ENCODE results near the gene OGDHL. TPM values are rescaled to one million over a fixed set of nuclear protein-coding genes. Genes with fewer than 3 reads are reported as not detected.
A peak's percentile ranks its signal among the peaks of the same experiment; 100 is the strongest.
"Not testable (repeated sequence)": the region's sequence is repeated elsewhere in the genome, so short reads cannot be mapped to it uniquely, and the experiment has no call there.

OGDHL gene
- total RNA-seq, 1 experiment from 2014 or later = 2.6 TPM

DNA sequence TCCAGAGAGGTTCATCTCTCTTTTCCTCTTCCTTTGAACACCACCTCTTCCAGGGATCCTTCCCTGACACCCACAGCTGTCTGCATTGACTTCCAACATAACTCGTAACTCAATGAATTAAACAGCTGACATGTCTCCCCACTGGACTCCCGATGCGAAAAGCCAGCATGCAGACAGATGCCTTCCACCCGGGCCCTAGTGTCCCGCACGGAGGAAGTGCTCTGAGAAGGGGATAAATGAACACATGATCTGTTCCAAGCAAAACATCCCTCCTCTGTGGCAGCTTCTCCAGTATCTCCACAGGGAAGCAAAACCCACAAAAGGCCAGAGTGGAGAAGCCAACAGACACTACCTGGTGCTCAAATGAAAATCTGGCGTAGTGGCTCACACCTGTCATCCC, 28.3 kb downstream of the OGDHL start:
- POLR2A ChIA-PET (ENCODE audit: unreplicated experiment) = no interaction called here
- CTCF ChIA-PET = no interaction called here
- intact Hi-C loops (cut with micrococcal nuclease) = no loop called here

GRCh38 chr10:49726593-49726992, 35.5 kb downstream of the OGDHL start:
- intact Hi-C loops (cut with micrococcal nuclease) = no loop called here
- no peak overlapping the region for H2AFZ ChIP-seq (ENCODE audit: low read length)
- DNase-seq (no peak), ATAC-seq (no peak)
- no TSS peak for BruUV-seq (replicated peaks)
- H3K4me1 ChIP-seq (ENCODE audit: insufficient read depth, low read length) = no peaks in the 10 kb centered on the region
- no peaks in the 10 kb centered on the region for H3K79me2 ChIP-seq (ENCODE audit: low read length)
- no peak overlapping the region for H3K27ac ChIP-seq (ENCODE audit: low read length)
- no peaks in the 10 kb centered on the region for H4K20me1 ChIP-seq (ENCODE audit: low read length)
- H3F3A ChIP-seq (ENCODE audit: low read length, unreplicated experiment) = no peaks in the 10 kb centered on the region
- TF ChIP-seq EZH2 (IDR thresholded peaks at IDR 0.05; ENCODE audit: low read length, unreplicated experiment) (no peak), CTCF (conservative IDR thresholded peaks at IDR 0.05; ENCODE audit: low read depth, low read length) (no peak), EZH2phosphoT487 (IDR thresholded peaks at IDR 0.05; ENCODE audit: borderline replicate concordance, low read length) (no peak)
- no peaks in the 10 kb centered on the region for H3K9me2 ChIP-seq (replicated peaks; ENCODE audit: low read length)
- H3K4me2 ChIP-seq (ENCODE audit: low read length) = no peak overlapping the region
- CTCF ChIA-PET = no interaction called here
- no peak overlapping the region for H3K9ac ChIP-seq (ENCODE audit: low read length)
- POLR2A ChIA-PET (ENCODE audit: unreplicated experiment) = no interaction called here
- peaks cover 21% of the 10 kb centered on the region for H3K27me3 ChIP-seq (ENCODE audit: low read length)
- no peaks in the 10 kb centered on the region for H3K36me3 ChIP-seq (ENCODE audit: low read depth, low read length)
- H3K4me3 ChIP-seq (ENCODE audit: low read length) = no peak overlapping the region
- H3K9me3 ChIP-seq (ENCODE audit: low read length) = no peaks in the 10 kb centered on the region

More for the DNA sequence above, 28.3 kb downstream of the OGDHL start:
- Histone ChIP-seq H2AFZ (ENCODE audit: low read length) (no peak overlapping the region), H4K20me1 (ENCODE audit: low read length) (no peaks in the 10 kb centered on the region), H3K4me2 (ENCODE audit: low read length) (peak overlapping the region; percentile 55), H3K27me3 (ENCODE audit: low read length) (no peaks in the 10 kb centered on the region), H3K4me1 (ENCODE audit: insufficient read depth, low read length) (peaks cover 43% of the 10 kb centered on the region), H3K9ac (ENCODE audit: low read length) (no peak overlapping the region), H3K9me3 (ENCODE audit: low read length) (no peaks in the 10 kb centered on the region), H3K36me3 (ENCODE audit: low read depth, low read length) (no peaks in the 10 kb centered on the region), H3K27ac (ENCODE audit: low read length) (no peak overlapping the region), H3F3A (ENCODE audit: low read length, unreplicated experiment) (no peaks in the 10 kb centered on the region), H3K9me2 (replicated peaks; ENCODE audit: low read length) (no peaks in the 10 kb centered on the region), H3K79me2 (ENCODE audit: low read length) (no peaks in the 10 kb centered on the region), H3K4me3 (ENCODE audit: low read length) (no peak overlapping the region)
- DNase-seq (no peak), ATAC-seq (no peak)
- no TSS peak for BruUV-seq (replicated peaks)
- no peak for TF ChIP-seq EZH2phosphoT487 (IDR thresholded peaks at IDR 0.05; ENCODE audit: borderline replicate concordance, low read length)
- TF ChIP-seq CTCF (conservative IDR thresholded peaks at IDR 0.05; ENCODE audit: low read depth, low read length) = no peak
- TF ChIP-seq EZH2 (IDR thresholded peaks at IDR 0.05; ENCODE audit: low read length, unreplicated experiment) = no peak

- peaks cover 38% of the 10 kb centered on the region for H3K27me3 ChIP-seq (ENCODE audit: low read length)
- H3K9me3 ChIP-seq (ENCODE audit: low read length); ATAC-seq; H3K9ac ChIP-seq (ENCODE audit: low read length); intact Hi-C loops (cut with micrococcal nuclease); H3K27ac ChIP-seq (ENCODE audit: low read length); H3K79me2 ChIP-seq (ENCODE audit: low read length); DNase-seq; BruUV-seq (replicated peaks); H3K4me2 ChIP-seq (ENCODE audit: low read length); H3K36me3 ChIP-seq (ENCODE audit: low read depth, low read length); H3K9me2 ChIP-seq (replicated peaks; ENCODE audit: low read length); H2AFZ ChIP-seq (ENCODE audit: low read length); POLR2A ChIA-PET (ENCODE audit: unreplicated experiment); H4K20me1 ChIP-seq (ENCODE audit: low read length); H3K4me1 ChIP-seq (ENCODE audit: insufficient read depth, low read length); H3F3A ChIP-seq (ENCODE audit: low read length, unreplicated experiment); H3K4me3 ChIP-seq (ENCODE audit: low read length); CTCF ChIA-PET: not testable (repeated sequence)
These were observed 47.0 kb downstream of the OGDHL start for GRCh38 chr10:49715157-49715556.
